ENCODE measurements around the gene HSD3B1. TPM values are rescaled to one million over a fixed set of nuclear protein-coding genes. Genes with fewer than 3 reads are reported as not detected.

The HSD3B1 gene
- not detected for polyA plus RNA-seq (2013)

GRCh38 chr1:119506941-119507340, at the start of gene HSD3B1:
TSS of gene HSD3B1 (plus strand) at chr1:119507210. CDS start at chr1:119507477, 267 bp downstream.
- POLR2A ChIA-PET = no interaction called here
- H3K9me3 ChIP-seq (ENCODE audit: control extremely low read depth in 1 of 5, control insufficient read depth in 4 of 5, insufficient read depth in 2 of 5, low read depth in 1 of 5, low read length in 4 of 5) = no peaks in the 10 kb centered on the region
- WGBS (ENCODE audit: insufficient coverage) = no CpG with 5 or more reads among the region's 1 CpG
- H3K4me1 ChIP-seq (ENCODE audit: control extremely low read depth in 1 of 4, control insufficient read depth in 4 of 4, insufficient read depth in 4 of 4, low read length in 3 of 4) = no peaks in the 10 kb centered on the region
- DNase-seq = no peak
- no peak within 1 kb of the TSS for H3K4me3 ChIP-seq (ENCODE audit: control insufficient read depth in 1 of 7, extremely low read depth in 1 of 7, insufficient read depth in 4 of 7, low read depth in 2 of 7, low read length in 6 of 7)
- H3K27ac ChIP-seq (ENCODE audit: insufficient read depth in 1 of 2, low read depth in 1 of 2, low read length in 2 of 2, poor library complexity in 1 of 2, severe bottlenecking in 2 of 2) = no peak within 1 kb of the TSS
- CTCF ChIA-PET = no interaction called here
- H3K36me3 ChIP-seq (ENCODE audit: control insufficient read depth in 4 of 4, insufficient read depth in 4 of 4, low read length in 3 of 4) = no peaks in the 10 kb centered on the region
- peaks cover 0 to 2% (median 0%) of the 10 kb centered on the region in 5 experiments for H3K27me3 ChIP-seq (replicated peaks in 2 of 5; ENCODE audit: control insufficient read depth in 4 of 5, insufficient read depth in 5 of 5, low read length in 4 of 5)

- 100% methylated on average over 1 of the region's 2 CpGs for WGBS (ENCODE audit: insufficient coverage)
- Histone ChIP-seq H3K27me3 (replicated peaks in 2 of 5; ENCODE audit: control insufficient read depth in 4 of 5, insufficient read depth in 5 of 5, low read length in 4 of 5) (no peaks in the 10 kb centered on the region), H3K36me3 (ENCODE audit: control insufficient read depth in 4 of 4, insufficient read depth in 4 of 4, low read length in 3 of 4) (no peaks in the 10 kb centered on the region), H3K9me3 (ENCODE audit: control extremely low read depth in 1 of 5, control insufficient read depth in 4 of 5, insufficient read depth in 2 of 5, low read depth in 1 of 5, low read length in 4 of 5) (no peaks in the 10 kb centered on the region), H3K4me3 (ENCODE audit: control insufficient read depth in 1 of 7, extremely low read depth in 1 of 7, insufficient read depth in 4 of 7, low read depth in 2 of 7, low read length in 6 of 7) (no peak overlapping the region), H3K4me1 (ENCODE audit: control extremely low read depth in 1 of 4, control insufficient read depth in 4 of 4, insufficient read depth in 4 of 4, low read length in 3 of 4) (no peaks in the 10 kb centered on the region), H3K27ac (ENCODE audit: insufficient read depth in 1 of 2, low read depth in 1 of 2, low read length in 2 of 2, poor library complexity in 1 of 2, severe bottlenecking in 2 of 2) (no peak overlapping the region)
- CTCF ChIA-PET = no interaction called here
- DNase-seq = no peak
- POLR2A ChIA-PET = no interaction called here
Observed at GRCh38 chr1:119462964-119463363, 44.0 kb upstream of the HSD3B1 start.

GRCh38 chr1:119463569-119463968, 43.4 kb upstream of the HSD3B1 start:
- Histone ChIP-seq H3K9me3 (ENCODE audit: control extremely low read depth in 1 of 5, control insufficient read depth in 4 of 5, insufficient read depth in 2 of 5, low read depth in 1 of 5, low read length in 4 of 5) (no peaks in the 10 kb centered on the region), H3K4me1 (ENCODE audit: control extremely low read depth in 1 of 4, control insufficient read depth in 4 of 4, insufficient read depth in 4 of 4, low read length in 3 of 4) (no peaks in the 10 kb centered on the region), H3K27me3 (replicated peaks in 2 of 5; ENCODE audit: control insufficient read depth in 4 of 5, insufficient read depth in 5 of 5, low read length in 4 of 5) (no peaks in the 10 kb centered on the region), H3K36me3 (ENCODE audit: control insufficient read depth in 4 of 4, insufficient read depth in 4 of 4, low read length in 3 of 4) (no peaks in the 10 kb centered on the region), H3K4me3 (ENCODE audit: control insufficient read depth in 1 of 7, extremely low read depth in 1 of 7, insufficient read depth in 4 of 7, low read depth in 2 of 7, low read length in 6 of 7) (no peak overlapping the region), H3K27ac (ENCODE audit: insufficient read depth in 1 of 2, low read depth in 1 of 2, low read length in 2 of 2, poor library complexity in 1 of 2, severe bottlenecking in 2 of 2) (no peak overlapping the region)
- DNase-seq = no peak
- ChIA-PET POLR2A (no interaction called here), CTCF (no interaction called here)
- 67% methylated on average over 1 of the region's 2 CpGs for WGBS (ENCODE audit: insufficient coverage)

- DNase-seq = no peak
- WGBS (ENCODE audit: insufficient coverage) = no CpG with 5 or more reads among the region's 2 CpGs
- H3K4me1 ChIP-seq (ENCODE audit: control extremely low read depth in 1 of 4, control insufficient read depth in 4 of 4, insufficient read depth in 4 of 4, low read length in 3 of 4) = no peaks in the 10 kb centered on the region
- no peak overlapping the region for H3K27ac ChIP-seq (ENCODE audit: insufficient read depth in 1 of 2, low read depth in 1 of 2, low read length in 2 of 2, poor library complexity in 1 of 2, severe bottlenecking in 2 of 2)
- H3K36me3 ChIP-seq (ENCODE audit: control insufficient read depth in 4 of 4, insufficient read depth in 4 of 4, low read length in 3 of 4) = no peaks in the 10 kb centered on the region
- H3K4me3 ChIP-seq (ENCODE audit: control insufficient read depth in 1 of 7, extremely low read depth in 1 of 7, insufficient read depth in 4 of 7, low read depth in 2 of 7, low read length in 6 of 7) = no peak overlapping the region
- POLR2A ChIA-PET = no interaction called here
- H3K27me3 ChIP-seq (replicated peaks in 2 of 5; ENCODE audit: control insufficient read depth in 4 of 5, insufficient read depth in 5 of 5, low read length in 4 of 5) = no peaks in the 10 kb centered on the region
- no peaks in the 10 kb centered on the region for H3K9me3 ChIP-seq (ENCODE audit: control extremely low read depth in 1 of 5, control insufficient read depth in 4 of 5, insufficient read depth in 2 of 5, low read depth in 1 of 5, low read length in 4 of 5)
- CTCF ChIA-PET = interaction anchor here (1.3 to 1.4 kb wide), 2 partner anchors 9 to 10 kb away, joined by 3 to 5 read pairs; no protein-coding TSS in a partner anchor
Observed at GRCh38 chr1:119466445-119466844, 40.6 kb upstream of the HSD3B1 start.

DNA sequence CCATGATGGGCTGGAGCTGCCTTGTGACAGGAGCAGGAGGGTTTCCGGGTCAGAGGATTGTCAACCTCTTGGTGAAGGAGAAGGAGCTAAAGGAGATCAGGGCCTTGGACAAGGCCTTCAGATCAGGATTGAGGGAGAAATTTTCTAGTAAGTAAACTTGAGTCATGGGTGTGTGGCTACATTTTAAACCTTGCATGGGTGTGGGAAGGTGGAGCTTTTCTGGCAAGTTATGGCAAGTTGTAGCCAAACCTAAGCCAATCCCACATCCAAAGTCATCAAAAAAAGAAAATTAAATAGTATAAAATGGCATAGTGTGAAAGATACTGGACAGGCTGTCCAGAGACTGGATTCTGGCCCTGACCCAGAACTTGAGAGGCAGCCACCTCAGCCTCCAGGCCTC, 39.8 kb upstream of the HSD3B1 start:
- Histone ChIP-seq H3K27me3 (replicated peaks in 2 of 5; ENCODE audit: control insufficient read depth in 4 of 5, insufficient read depth in 5 of 5, low read length in 4 of 5) (no peaks in the 10 kb centered on the region), H3K27ac (ENCODE audit: insufficient read depth in 1 of 2, low read depth in 1 of 2, low read length in 2 of 2, poor library complexity in 1 of 2, severe bottlenecking in 2 of 2) (no peak overlapping the region), H3K36me3 (ENCODE audit: control insufficient read depth in 4 of 4, insufficient read depth in 4 of 4, low read length in 3 of 4) (no peaks in the 10 kb centered on the region), H3K4me3 (ENCODE audit: control insufficient read depth in 1 of 7, extremely low read depth in 1 of 7, insufficient read depth in 4 of 7, low read depth in 2 of 7, low read length in 6 of 7) (no peak overlapping the region), H3K9me3 (ENCODE audit: control extremely low read depth in 1 of 5, control insufficient read depth in 4 of 5, insufficient read depth in 2 of 5, low read depth in 1 of 5, low read length in 4 of 5) (no peaks in the 10 kb centered on the region), H3K4me1 (ENCODE audit: control extremely low read depth in 1 of 4, control insufficient read depth in 4 of 4, insufficient read depth in 4 of 4, low read length in 3 of 4) (no peaks in the 10 kb centered on the region)
- ChIA-PET CTCF (interaction anchor here (1.3 to 1.4 kb wide), 2 partner anchors 8 to 11 kb away, joined by 3 to 5 read pairs; no protein-coding TSS in a partner anchor), POLR2A (no interaction called here)
- no peak for DNase-seq
- WGBS (ENCODE audit: insufficient coverage) = 100% methylated on average over 1 of the region's 1 CpG

GRCh38 chr1:119467857-119468668, 38.9 kb upstream of the HSD3B1 start:
- ChIA-PET POLR2A (no interaction called here), CTCF (no interaction called here)
- no peaks in the 10 kb centered on the region for H3K27me3 ChIP-seq (replicated peaks in 2 of 5; ENCODE audit: control insufficient read depth in 4 of 5, insufficient read depth in 5 of 5, low read length in 4 of 5)
- no peaks in the 10 kb centered on the region for H3K4me1 ChIP-seq (ENCODE audit: control extremely low read depth in 1 of 4, control insufficient read depth in 4 of 4, insufficient read depth in 4 of 4, low read length in 3 of 4)
- no peaks in the 10 kb centered on the region for H3K36me3 ChIP-seq (ENCODE audit: control insufficient read depth in 4 of 4, insufficient read depth in 4 of 4, low read length in 3 of 4)
- WGBS (ENCODE audit: insufficient coverage) = 62% methylated on average over 3 of the region's 4 CpGs
- no peak overlapping the region for H3K27ac ChIP-seq (ENCODE audit: insufficient read depth in 1 of 2, low read depth in 1 of 2, low read length in 2 of 2, poor library complexity in 1 of 2, severe bottlenecking in 2 of 2)
- no peaks in the 10 kb centered on the region for H3K9me3 ChIP-seq (ENCODE audit: control extremely low read depth in 1 of 5, control insufficient read depth in 4 of 5, insufficient read depth in 2 of 5, low read depth in 1 of 5, low read length in 4 of 5)
- DNase-seq = no peak
- no peak overlapping the region for H3K4me3 ChIP-seq (ENCODE audit: control insufficient read depth in 1 of 7, extremely low read depth in 1 of 7, insufficient read depth in 4 of 7, low read depth in 2 of 7, low read length in 6 of 7)

GRCh38 chr1:119469741-119470140, 37.3 kb upstream of the HSD3B1 start:
- 80% methylated on average over 1 of the region's 1 CpG for WGBS (ENCODE audit: insufficient coverage)
- CTCF ChIA-PET = no interaction called here

More at GRCh38 chr1:119469741-119470140, 37.3 kb upstream of the HSD3B1 start:
- H3K4me1 ChIP-seq (ENCODE audit: control extremely low read depth in 1 of 4, control insufficient read depth in 4 of 4, insufficient read depth in 4 of 4, low read length in 3 of 4) = no peaks in the 10 kb centered on the region
- POLR2A ChIA-PET = no interaction called here
- no peaks in the 10 kb centered on the region for H3K36me3 ChIP-seq (ENCODE audit: control insufficient read depth in 4 of 4, insufficient read depth in 4 of 4, low read length in 3 of 4)
- no peak overlapping the region for H3K4me3 ChIP-seq (ENCODE audit: control insufficient read depth in 1 of 7, extremely low read depth in 1 of 7, insufficient read depth in 4 of 7, low read depth in 2 of 7, low read length in 6 of 7)
- no peak for DNase-seq
- H3K27me3 ChIP-seq (replicated peaks in 2 of 5; ENCODE audit: control insufficient read depth in 4 of 5, insufficient read depth in 5 of 5, low read length in 4 of 5) = no peaks in the 10 kb centered on the region
- H3K27ac ChIP-seq (ENCODE audit: insufficient read depth in 1 of 2, low read depth in 1 of 2, low read length in 2 of 2, poor library complexity in 1 of 2, severe bottlenecking in 2 of 2) = no peak overlapping the region
- H3K9me3 ChIP-seq (ENCODE audit: control extremely low read depth in 1 of 5, control insufficient read depth in 4 of 5, insufficient read depth in 2 of 5, low read depth in 1 of 5, low read length in 4 of 5) = no peaks in the 10 kb centered on the region

Measured in common myeloid progenitor, CD34-positive (primary cell).